ENCODE measurements around the gene CUL5. TPM values are rescaled to one million over a fixed set of nuclear protein-coding genes. Genes with fewer than 3 reads are reported as not detected.

Gene CUL5
- total RNA-seq, 2 donors from 2014 or later: 28.1 to 46.4 TPM

- H3K4me1 ChIP-seq (replicated peaks): no peaks in the 10 kb centered on the region
- TF ChIP-seq POLR2AphosphoS5 (IDR thresholded peaks at IDR 0.05) (no peak), POLR2A (IDR thresholded peaks at IDR 0.05) (no peak), CTCF (IDR thresholded peaks at IDR 0.05) (no peak)
- no peaks in the 10 kb centered on the region for H3K9me3 ChIP-seq
- H3K27me3 ChIP-seq (replicated peaks; ENCODE audit: insufficient read depth): no peaks in the 10 kb centered on the region
- WGBS: 70% methylated on average over 5 of the region's 5 CpGs
- no peak overlapping the region for H3K27ac ChIP-seq
- H3K4me3 ChIP-seq: no peak overlapping the region
- intact Hi-C loops (cut with DNase I): no loop called here
- no peaks in the 10 kb centered on the region for H3K36me3 ChIP-seq
- DNase-seq (ENCODE audit: low spot score): no peak
These were observed 38.6 kb upstream of the CUL5 start for GRCh38 chr11:107970049-107970448.

GRCh38 chr11:107973641-107974040 is 35.1 kb upstream of the CUL5 start:
- H3K36me3 ChIP-seq: no peaks in the 10 kb centered on the region
- no peaks in the 10 kb centered on the region for H3K4me1 ChIP-seq (replicated peaks)
- no peak overlapping the region for H3K27ac ChIP-seq
- TF ChIP-seq POLR2A (IDR thresholded peaks at IDR 0.05) (no peak), POLR2AphosphoS5 (IDR thresholded peaks at IDR 0.05) (no peak), CTCF (IDR thresholded peaks at IDR 0.05) (no peak)
- intact Hi-C loops (cut with DNase I): no loop called here
- no peak for DNase-seq (ENCODE audit: low spot score)
- WGBS: 95% methylated on average over 1 of the region's 1 CpG
- no peaks in the 10 kb centered on the region for H3K9me3 ChIP-seq
- no peaks in the 10 kb centered on the region for H3K27me3 ChIP-seq (replicated peaks; ENCODE audit: insufficient read depth)
- no peak overlapping the region for H3K4me3 ChIP-seq

GRCh38 chr11:107988397-107989158 is 20.1 kb upstream of the CUL5 start:
- intact Hi-C loops (cut with DNase I): no loop called here
- Histone ChIP-seq H3K36me3 (no peaks in the 10 kb centered on the region), H3K27ac (no peak overlapping the region), H3K27me3 (replicated peaks; ENCODE audit: insufficient read depth) (no peaks in the 10 kb centered on the region), H3K9me3 (no peaks in the 10 kb centered on the region), H3K4me3 (no peak overlapping the region), H3K4me1 (replicated peaks) (no peaks in the 10 kb centered on the region)
- no peak for TF ChIP-seq POLR2A (IDR thresholded peaks at IDR 0.05)
- DNase-seq (ENCODE audit: low spot score): no peak
- 74% methylated on average over 5 of the region's 5 CpGs for WGBS

GRCh38 chr11:107991868-107992414 is 16.8 kb upstream of the CUL5 start:
- WGBS: 40% methylated on average over 5 of the region's 5 CpGs
- no peak for DNase-seq (ENCODE audit: low spot score)
- Histone ChIP-seq H3K27ac (no peak overlapping the region), H3K36me3 (no peaks in the 10 kb centered on the region), H3K4me1 (replicated peaks) (no peaks in the 10 kb centered on the region), H3K9me3 (no peaks in the 10 kb centered on the region), H3K27me3 (replicated peaks; ENCODE audit: insufficient read depth) (no peaks in the 10 kb centered on the region), H3K4me3 (no peak overlapping the region)
- intact Hi-C loops (cut with DNase I): no loop called here
- TF ChIP-seq POLR2A (IDR thresholded peaks at IDR 0.05) (no peak), POLR2AphosphoS5 (IDR thresholded peaks at IDR 0.05) (no peak), CTCF (IDR thresholded peaks at IDR 0.05) (no peak)

- intact Hi-C loops (cut with DNase I): no loop called here
- no peak overlapping the region for H3K27ac ChIP-seq
- H3K4me3 ChIP-seq: no peak overlapping the region
- no peaks in the 10 kb centered on the region for H3K4me1 ChIP-seq (replicated peaks)
- TF ChIP-seq CTCF (IDR thresholded peaks at IDR 0.05) (no peak), POLR2A (IDR thresholded peaks at IDR 0.05) (no peak), POLR2AphosphoS5 (IDR thresholded peaks at IDR 0.05) (no peak)
- no peaks in the 10 kb centered on the region for H3K36me3 ChIP-seq
- H3K9me3 ChIP-seq: no peaks in the 10 kb centered on the region
- 56% methylated on average over 4 of the region's 5 CpGs for WGBS
- no peak for DNase-seq (ENCODE audit: low spot score)
- no peaks in the 10 kb centered on the region for H3K27me3 ChIP-seq (replicated peaks; ENCODE audit: insufficient read depth)
These were observed 12.5 kb upstream of the CUL5 start for GRCh38 chr11:107996006-107996776.

Measured in prostate gland (tissue), 2 donors.